22Rv1 (cell line): ENCODE results near the gene SPATA32.
"Not testable (repeated sequence)": the region's sequence is repeated elsewhere in the genome, so short reads cannot be mapped to it uniquely, and the experiment has no call there.

Experiments
- H3K27ac ChIP-seq: fragments of 450-650 bp; 2 replicates; pipeline ENCODE4 v1.5.1; 2017
- ZFX ChIP-seq: fragments of 450-650 bp; IDR thresholded peaks from 2 replicates; pipeline ENCODE4 v1.6.1; 2017; ENCODE audit warnings: antibody characterized with exemption, borderline replicate concordance
- TF ChIP-seq, protein P1 (sequence below): fragments of 450-650 bp; IDR thresholded peaks from 2 replicates; pipeline ENCODE4 v1.5.1; 2017; ENCODE audit warnings: mild to moderate bottlenecking

SPATA32 gene

DNA sequence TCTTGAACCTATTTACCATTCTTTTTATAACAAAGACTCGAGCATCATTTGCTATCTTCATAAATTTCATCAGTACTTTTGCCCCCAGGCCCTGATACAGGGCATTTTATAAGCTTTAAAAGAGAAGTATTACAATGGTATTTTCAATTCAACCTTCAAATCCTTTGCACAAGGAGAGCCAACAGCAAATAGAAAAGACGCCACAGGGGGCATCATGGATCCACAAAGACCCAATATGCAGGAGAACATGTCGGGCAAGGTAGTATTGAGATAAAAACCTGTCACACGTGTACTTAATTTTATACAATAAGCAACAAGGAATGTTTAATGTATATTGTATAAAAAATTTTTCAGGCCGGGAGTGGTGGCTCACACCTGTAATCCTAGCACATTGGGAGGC, 44.7 kb upstream of the SPATA32 start:
- TF ChIP-seq, protein P1, sequence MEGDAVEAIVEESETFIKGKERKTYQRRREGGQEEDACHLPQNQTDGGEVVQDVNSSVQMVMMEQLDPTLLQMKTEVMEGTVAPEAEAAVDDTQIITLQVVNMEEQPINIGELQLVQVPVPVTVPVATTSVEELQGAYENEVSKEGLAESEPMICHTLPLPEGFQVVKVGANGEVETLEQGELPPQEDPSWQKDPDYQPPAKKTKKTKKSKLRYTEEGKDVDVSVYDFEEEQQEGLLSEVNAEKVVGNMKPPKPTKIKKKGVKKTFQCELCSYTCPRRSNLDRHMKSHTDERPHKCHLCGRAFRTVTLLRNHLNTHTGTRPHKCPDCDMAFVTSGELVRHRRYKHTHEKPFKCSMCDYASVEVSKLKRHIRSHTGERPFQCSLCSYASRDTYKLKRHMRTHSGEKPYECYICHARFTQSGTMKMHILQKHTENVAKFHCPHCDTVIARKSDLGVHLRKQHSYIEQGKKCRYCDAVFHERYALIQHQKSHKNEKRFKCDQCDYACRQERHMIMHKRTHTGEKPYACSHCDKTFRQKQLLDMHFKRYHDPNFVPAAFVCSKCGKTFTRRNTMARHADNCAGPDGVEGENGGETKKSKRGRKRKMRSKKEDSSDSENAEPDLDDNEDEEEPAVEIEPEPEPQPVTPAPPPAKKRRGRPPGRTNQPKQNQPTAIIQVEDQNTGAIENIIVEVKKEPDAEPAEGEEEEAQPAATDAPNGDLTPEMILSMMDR, result 0 out of 2 replicates have a peak, but pooled peaks have one; percentile 10
- TF ChIP-seq ZFX, result no peak
- H3K27ac ChIP-seq, result no peak overlapping the region

DNA sequence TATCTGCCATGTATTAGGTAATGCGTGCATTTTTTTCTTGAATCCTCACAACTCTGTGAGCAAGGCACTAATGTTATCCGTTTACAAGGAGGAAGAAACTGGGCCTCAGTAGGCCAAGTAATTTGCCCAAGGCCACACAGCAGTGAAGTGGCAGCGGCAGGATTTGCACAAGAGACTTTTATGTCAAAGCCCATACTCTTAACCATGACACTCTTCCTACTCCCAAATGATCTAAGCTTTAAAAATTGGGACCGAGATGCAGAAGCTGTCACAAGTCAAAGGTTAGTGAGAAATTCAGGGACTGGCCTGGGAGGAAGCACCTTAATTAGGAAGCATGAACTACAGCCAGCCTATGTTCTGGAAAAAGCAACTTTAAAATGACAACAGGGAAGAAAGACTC, 44.2 kb upstream of the SPATA32 start:
- no peak overlapping the region for H3K27ac ChIP-seq
- TF ChIP-seq, protein P1, result no peak
- no peak for TF ChIP-seq ZFX

DNA sequence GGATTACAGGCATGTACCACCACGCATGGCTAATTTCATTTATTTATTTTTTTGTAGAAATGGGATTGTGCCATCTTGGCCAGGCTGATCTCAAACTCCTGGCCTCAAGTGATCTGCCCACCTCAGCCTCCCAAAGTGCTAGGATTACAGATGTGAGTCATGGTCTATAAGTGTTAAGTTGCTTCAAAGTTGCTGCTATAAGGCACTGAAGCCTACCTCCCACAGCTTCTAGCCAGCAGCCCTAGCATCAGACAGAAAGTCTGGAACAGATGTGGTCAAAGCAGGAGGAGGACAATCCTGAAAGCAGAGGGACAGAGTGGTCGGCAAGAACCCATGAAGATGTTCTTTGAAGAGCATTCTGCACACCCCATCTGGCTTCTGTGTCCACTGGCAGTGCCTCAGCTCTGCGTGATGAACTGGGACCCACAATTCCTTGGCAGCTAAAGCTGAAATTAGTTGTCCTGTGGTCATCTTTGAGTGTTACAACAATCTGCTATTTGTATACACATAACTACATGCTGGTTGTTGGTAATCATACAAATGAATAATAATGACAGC, 43.7 kb upstream of the SPATA32 start:
- H3K27ac ChIP-seq, result no peak overlapping the region
- TF ChIP-seq, protein P1, result no peak
- TF ChIP-seq ZFX, result no peak

DNA sequence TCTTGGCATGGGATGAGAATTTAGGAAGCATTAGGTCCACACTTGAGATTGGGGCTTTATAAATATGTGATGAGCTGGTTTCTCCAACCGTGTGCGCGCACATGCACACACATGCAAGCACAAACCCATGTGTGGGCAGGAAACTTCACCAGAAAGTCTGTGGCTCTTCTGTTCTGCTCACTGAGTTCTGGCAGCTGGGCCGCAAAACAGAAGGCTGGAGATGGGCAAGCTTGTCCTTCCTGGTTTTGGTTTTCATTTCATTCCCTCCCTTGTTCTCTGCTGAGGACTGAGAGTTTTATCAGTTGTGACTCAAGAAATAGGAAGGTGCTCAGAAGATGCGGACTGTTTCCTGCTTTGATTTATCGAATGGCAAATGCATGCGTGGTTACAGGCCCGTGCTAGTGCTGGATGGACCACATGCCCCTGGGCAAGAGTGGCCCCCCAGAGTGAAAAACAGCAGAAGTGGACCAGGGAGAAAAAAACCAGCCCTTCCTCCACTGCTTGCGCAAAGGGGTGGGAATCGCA, 40.8 kb upstream of the SPATA32 start:
- no peak overlapping the region for H3K27ac ChIP-seq
- no peak for TF ChIP-seq ZFX
- TF ChIP-seq, protein P1, result no peak

DNA sequence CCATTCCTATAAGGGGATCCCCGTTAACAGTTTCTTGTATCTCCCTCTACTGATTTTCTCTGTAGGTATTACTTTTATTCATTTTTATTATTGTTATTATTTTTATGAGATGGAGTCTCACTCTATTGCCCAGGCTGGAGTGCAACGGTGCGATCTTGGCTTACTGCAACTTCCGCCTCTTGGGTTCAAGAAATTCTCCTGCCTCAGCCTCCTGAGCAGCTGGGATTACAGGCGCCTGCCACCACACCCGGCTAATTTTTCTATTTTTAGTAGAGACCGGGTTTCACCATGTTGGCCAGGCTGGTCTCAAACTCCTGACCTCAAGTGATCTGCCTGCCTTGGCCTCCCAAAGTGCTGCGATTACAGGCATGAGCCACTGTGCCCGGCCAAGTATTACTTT, 40.3 kb upstream of the SPATA32 start:
- H3K27ac ChIP-seq, result not testable (repeated sequence)

DNA sequence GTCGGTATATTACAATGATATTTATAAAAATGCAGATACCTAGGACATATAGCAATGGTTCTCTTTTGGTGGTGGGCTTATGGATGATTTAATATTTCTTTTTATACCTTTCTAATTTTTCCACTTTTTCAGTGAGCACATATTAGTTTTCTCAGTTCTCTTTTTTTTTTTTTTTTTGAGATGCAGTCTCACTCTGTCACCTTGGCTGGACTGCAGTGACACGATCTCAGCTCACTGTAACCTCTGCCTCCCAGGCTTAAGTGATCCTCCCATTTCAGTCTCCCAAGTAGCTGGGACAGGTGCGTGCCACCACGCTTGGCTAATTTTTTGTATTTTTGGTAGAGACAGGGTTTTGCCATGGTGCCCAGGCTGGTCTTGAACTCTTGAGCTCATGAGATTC, 39.8 kb upstream of the SPATA32 start:
- no peak overlapping the region for H3K27ac ChIP-seq
- TF ChIP-seq, protein P1, result no peak

DNA sequence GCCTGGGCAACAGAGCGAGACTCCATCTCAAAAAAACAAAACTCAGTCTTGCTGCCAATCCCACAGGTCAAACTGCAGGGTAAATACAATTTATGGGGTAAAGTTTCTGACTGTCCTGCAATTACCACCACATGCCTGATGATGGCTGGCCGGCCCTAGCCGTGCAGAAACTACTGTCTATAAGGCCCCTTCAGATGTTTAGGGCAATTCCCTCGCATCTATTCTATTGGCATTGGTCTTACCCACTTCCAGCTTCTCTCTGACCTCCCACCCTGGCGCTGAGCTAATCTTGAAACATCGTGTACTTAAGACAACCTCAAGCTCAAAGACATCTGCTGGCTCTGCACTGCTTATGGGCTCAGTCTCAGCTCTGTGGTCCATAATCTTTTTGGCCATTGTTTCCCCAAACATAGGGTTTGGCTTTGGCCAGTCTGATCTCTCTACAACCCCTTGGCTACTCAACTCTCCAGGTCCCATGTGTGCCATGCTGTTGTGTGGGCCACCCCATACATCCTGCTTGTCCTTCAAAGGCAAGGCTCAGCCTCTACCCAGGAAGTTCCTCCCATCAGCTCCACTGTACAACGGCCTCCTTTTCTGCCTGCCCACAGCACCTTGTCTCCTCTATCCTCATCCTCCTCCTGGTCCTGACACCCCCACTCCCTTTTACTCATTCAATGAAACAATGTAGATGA, 38.3 kb upstream of the SPATA32 start:
- no peak overlapping the region for H3K27ac ChIP-seq
- no peak for TF ChIP-seq ZFX
- TF ChIP-seq, protein P1, result no peak
